DOHH2 (cell line): Measurements from ENCODE around the gene EXOC8.

Source experiments
- H3F3A ChIP-seq: fragments of 200-600 bp; sonication (generic), shearing (Covaris generic); 2 replicates; pipeline ENCODE4 v1.6.0; 2016; ENCODE audit warnings: antibody characterized with exemption, mild to moderate bottlenecking; ENCODE audit not compliant: control insufficient read depth, insufficient read depth
- H3K27ac ChIP-seq: fragments of 200-600 bp; sonication (generic); 2 replicates; pipeline ENCODE4 v1.5.1; 2014; ENCODE audit warnings: low read depth, mild to moderate bottlenecking, low read length, moderate library complexity
- H3K27me3 ChIP-seq: fragments of 200-600 bp; sonication (generic); 2 replicates; pipeline ENCODE4 v1.6.1; 2014; ENCODE audit warnings: mild to moderate bottlenecking, low read length, mixed read lengths; ENCODE audit not compliant: control insufficient read depth
- H3K36me3 ChIP-seq: fragments of 200-600 bp; sonication (generic); 2 replicates; pipeline ENCODE4 v1.6.1; 2014; ENCODE audit warnings: mild to moderate bottlenecking, low read length, moderate library complexity, mixed read lengths; ENCODE audit not compliant: control insufficient read depth
- H3K4me1 ChIP-seq: fragments of 200-600 bp; sonication (generic); 2 replicates; pipeline ENCODE4 v1.6.1; 2014; ENCODE audit warnings: mild to moderate bottlenecking, low read length, mixed read lengths; ENCODE audit not compliant: control insufficient read depth
- H3K4me2 ChIP-seq: fragments of 200-600 bp; sonication (generic); 2 replicates; pipeline ENCODE4 v1.6.0; 2014; ENCODE audit warnings: mild to moderate bottlenecking, low read length, moderate library complexity
- H3K4me3 ChIP-seq: fragments of 200-600 bp; sonication (generic); 2 replicates; pipeline ENCODE4 v1.5.1; 2014; ENCODE audit warnings: mild to moderate bottlenecking, low read length, mixed read lengths
- H3K79me2 ChIP-seq: fragments of 200-600 bp; sonication (generic); 2 replicates; pipeline ENCODE4 v1.6.1; 2014; ENCODE audit warnings: mild to moderate bottlenecking, low read length, mixed read lengths; ENCODE audit not compliant: control insufficient read depth
- H3K9me2 ChIP-seq: fragments of 200-600 bp; sonication (generic); replicated peaks from 2 replicates; pipeline ENCODE4 v1.6.1; 2014; ENCODE audit warnings: mild to moderate bottlenecking, low read length, mixed read lengths; ENCODE audit not compliant: control insufficient read depth
- H3K9me3 ChIP-seq: fragments of 200-600 bp; sonication (generic); 2 replicates; pipeline ENCODE4 v1.6.1; 2014; ENCODE audit warnings: antibody characterized with exemption, low read length, mixed read lengths; ENCODE audit not compliant: control insufficient read depth, insufficient read depth
- H4K20me1 ChIP-seq: fragments of 200-600 bp; sonication (generic); 2 replicates; pipeline ENCODE4 v1.6.0; 2014; ENCODE audit warnings: low read depth, mild to moderate bottlenecking, antibody characterized with exemption, low read length, moderate library complexity; ENCODE audit not compliant: control insufficient read depth, insufficient read depth
- CTCF ChIP-seq: fragments of 200-600 bp; sonication (generic); IDR thresholded peaks from one replicate; pipeline ENCODE4 v1.5.1; 2014; ENCODE audit warnings: antibody characterized with exemption, mild to moderate bottlenecking, low read depth, low read length; ENCODE audit not compliant: poor library complexity, severe bottlenecking
- EZH2phosphoT487 ChIP-seq: fragments of 200-600 bp; sonication (generic); IDR thresholded peaks from 2 replicates; pipeline ENCODE4 v1.6.1; 2017; ENCODE audit warnings: borderline replicate concordance, mild to moderate bottlenecking, antibody characterized with exemption, low read length, moderate library complexity, mixed read lengths

Gene EXOC8

GRCh38 chr1:231355171-231355570 is 17.5 kb upstream of the EXOC8 start:
- Histone ChIP-seq H3K27ac (no peak overlapping the region), H3K9me2 (no peaks in the 10 kb centered on the region), H3K27me3 (no peaks in the 10 kb centered on the region), H4K20me1 (no peaks in the 10 kb centered on the region), H3K9me3 (no peaks in the 10 kb centered on the region), H3K4me1 (no peaks in the 10 kb centered on the region), H3K36me3 (peaks cover 28% of the 10 kb centered on the region), H3F3A (peaks cover 11% of the 10 kb centered on the region; the same call in 1 of the 2 replicates), H3K4me2 (no peak overlapping the region), H3K4me3 (no peak overlapping the region), H3K79me2 (no peaks in the 10 kb centered on the region)
- TF ChIP-seq CTCF (no peak), EZH2phosphoT487 (no peak)

- Histone ChIP-seq H3F3A (peaks cover 11% of the 10 kb centered on the region; the same call in 1 of the 2 replicates), H4K20me1 (no peaks in the 10 kb centered on the region), H3K36me3 (peaks cover 32% of the 10 kb centered on the region), H3K79me2 (no peaks in the 10 kb centered on the region), H3K9me3 (no peaks in the 10 kb centered on the region), H3K4me1 (no peaks in the 10 kb centered on the region), H3K4me3 (no peak overlapping the region), H3K9me2 (no peaks in the 10 kb centered on the region), H3K27ac (no peak overlapping the region), H3K27me3 (no peaks in the 10 kb centered on the region), H3K4me2 (no peak overlapping the region)
- no peak for TF ChIP-seq CTCF
- no peak for TF ChIP-seq EZH2phosphoT487
Observed at GRCh38 chr1:231354330-231355020, 16.8 kb upstream of the EXOC8 start.

GRCh38 chr1:231353086-231353485 is 15.4 kb upstream of the EXOC8 start:
- Histone ChIP-seq H3K9me2 (no peaks in the 10 kb centered on the region), H3K27ac (no peak overlapping the region), H4K20me1 (no peaks in the 10 kb centered on the region), H3K79me2 (no peaks in the 10 kb centered on the region), H3K27me3 (no peaks in the 10 kb centered on the region), H3F3A (peaks cover 9% of the 10 kb centered on the region; the same call in 1 of the 2 replicates), H3K4me3 (no peak overlapping the region), H3K4me1 (no peaks in the 10 kb centered on the region), H3K4me2 (no peak overlapping the region), H3K9me3 (no peaks in the 10 kb centered on the region), H3K36me3 (peaks cover 37% of the 10 kb centered on the region)
- no peak for TF ChIP-seq CTCF
- no peak for TF ChIP-seq EZH2phosphoT487
